CMK (cell line): Measurements from ENCODE around the gene CD109.

Experiments
- DNase-seq: peaks from one replicate; pipeline ENCODE4 v3.0.0-alpha.2; 2010; ENCODE audit warnings: low read depth

CD109 gene

DNA sequence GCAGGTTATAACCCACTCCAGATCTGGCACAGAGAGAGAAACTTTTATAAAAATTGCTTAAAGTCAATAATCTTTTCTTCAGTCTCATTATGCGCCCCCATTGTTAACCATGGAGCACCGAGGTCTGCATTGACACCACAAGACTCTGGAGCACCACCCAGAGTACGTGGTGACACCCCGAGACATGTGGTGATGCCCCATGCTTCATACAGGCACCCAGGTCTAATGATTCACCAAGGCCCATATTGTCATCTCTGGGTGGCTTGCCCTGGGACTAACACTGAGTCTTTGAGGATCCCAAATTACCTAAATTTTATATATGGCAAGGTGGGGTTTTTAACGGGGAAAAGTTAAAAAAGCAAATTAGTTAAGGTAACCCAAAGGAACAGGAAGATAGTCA lies 31.1 kb downstream of the CD109 start:
- no peak for DNase-seq

DNA sequence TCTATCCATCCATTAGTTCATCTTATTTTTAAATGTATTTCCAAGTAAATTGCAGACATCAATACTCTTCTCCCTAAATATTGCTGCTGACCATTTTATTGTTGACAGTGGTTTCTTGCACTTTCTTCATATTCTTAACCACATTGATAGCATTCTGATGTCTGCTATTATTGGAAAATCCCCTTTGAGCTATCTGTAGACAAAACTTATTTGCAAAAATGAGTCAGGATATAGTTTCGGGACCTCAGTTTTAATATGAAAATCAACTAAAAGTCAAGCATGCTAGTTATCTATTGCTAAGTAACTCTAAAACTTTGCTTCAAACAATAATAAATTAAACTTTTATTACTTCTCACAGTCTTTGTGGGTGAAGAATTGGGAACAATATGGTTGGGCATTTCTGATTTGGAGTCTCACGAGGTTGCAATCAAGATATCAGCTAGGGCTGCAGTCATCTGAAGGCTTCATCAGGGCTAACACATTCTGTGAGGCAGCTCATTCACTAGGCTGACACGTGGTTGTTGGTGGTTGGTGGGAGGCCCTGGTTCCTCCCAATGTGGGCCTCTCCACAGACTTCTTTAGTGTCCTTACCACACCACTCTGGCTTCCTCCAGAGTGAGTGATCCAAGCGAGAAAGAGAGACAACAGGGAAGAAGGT lies 32.7 kb downstream of the CD109 start:
- peak; percentile 56 for DNase-seq

DNA sequence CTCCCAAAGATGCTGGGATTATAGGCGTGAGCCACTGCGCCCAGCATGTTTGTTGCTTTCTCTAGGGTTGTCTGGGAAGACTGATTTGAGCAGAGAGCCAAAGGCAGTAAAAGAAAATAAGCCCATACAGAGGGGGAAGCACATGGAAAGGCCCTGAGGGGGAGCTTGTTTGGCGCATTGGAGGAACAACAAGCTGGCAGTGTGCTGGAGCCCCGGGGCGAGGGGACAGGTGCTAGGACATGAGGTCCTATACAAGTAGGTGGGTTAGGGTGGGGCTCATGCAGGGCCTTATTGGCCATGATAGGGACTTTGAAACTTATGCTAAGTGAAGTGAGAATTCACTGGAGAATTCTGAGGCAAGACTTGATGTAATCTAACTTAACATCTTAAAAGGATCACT lies 35.3 kb downstream of the CD109 start:
- no peak for DNase-seq

DNA sequence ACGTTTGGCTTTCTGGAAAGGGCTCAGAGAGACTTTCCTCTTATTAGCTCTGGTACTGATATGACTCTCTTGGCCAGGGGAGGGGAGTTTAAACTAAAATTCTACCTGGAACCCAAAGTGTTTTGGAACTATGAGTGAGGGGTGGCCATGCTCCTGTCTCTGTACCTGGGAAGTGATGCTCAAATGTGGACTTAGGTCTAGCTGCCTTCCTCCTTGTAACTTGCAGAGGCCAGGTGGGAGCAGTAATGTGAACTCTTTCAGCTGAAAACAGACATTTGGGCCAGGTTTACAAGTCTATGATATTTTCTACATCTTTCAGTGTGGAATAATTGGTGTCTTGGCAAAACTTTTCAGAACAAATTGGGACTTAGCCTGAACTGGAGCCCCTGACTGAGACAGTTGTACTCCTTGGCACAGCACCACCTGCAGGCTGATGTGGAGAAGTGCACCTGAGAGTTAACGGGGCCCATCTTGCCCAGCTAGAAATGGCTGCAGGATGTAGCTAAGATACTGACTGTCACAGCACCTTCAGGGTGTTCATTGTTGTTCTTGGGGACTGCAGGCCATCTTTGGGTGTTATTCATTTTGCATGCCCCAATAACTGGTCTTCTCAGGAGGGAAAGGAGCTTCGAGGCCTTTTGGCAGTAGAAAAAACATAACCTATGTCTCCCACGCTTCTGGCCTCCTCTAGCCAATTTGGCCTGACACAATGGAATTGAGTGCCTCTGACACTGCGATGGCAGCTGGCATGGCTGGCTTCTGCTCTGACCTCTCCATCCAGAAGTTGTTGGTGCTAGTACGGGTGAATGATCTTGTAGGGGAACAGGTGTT lies 37.1 kb downstream of the CD109 start:
- peak; percentile 46 for DNase-seq

DNA sequence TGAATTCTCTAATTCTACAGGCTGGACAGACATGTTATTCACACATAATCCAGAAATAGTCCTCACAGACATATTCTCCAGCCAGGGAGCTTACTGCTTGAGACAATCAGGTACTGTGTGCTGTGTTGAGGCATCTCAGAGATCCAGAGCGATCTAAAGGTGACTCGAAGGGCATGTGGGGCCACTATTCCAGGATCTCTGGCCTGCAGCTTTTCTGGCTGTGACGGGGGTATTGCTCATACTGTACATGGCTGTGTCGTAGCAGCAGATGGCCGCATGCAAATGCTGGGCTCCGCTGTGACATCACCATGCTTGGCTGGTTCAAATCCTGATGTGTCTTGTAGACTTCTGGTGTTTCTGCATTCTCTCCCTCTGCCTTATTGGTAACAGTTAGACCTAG lies 37.8 kb downstream of the CD109 start:
- DNase-seq: no peak

DNA sequence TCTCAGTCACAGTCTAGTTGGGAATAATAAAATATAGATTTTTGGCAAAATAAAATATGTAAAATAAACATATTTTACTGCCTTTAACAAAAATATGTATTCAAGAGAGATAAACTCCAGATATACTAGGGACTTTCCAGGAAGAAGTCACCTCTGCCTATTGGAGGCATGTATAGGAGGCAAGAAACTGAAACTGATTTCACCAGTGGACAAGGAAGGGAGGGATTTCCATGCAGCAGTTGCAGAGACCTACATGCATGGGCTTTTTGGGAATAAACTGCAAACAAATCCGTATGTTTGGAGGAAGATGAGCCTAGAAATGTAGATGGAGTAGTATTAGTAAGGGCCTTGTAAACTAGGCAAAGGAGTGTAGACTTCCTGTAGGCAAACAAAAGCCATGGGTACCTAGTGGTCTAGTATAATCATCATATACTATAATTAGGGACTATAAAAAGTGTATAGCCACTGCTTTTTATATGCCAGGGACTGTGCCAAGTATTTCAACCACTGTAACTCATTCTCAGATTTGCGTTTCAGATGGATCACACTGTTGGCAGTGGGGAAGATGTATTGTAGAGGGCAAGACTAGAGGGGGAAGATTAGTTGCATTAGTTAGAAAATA lies 38.9 kb downstream of the CD109 start:
- no peak for DNase-seq

DNA sequence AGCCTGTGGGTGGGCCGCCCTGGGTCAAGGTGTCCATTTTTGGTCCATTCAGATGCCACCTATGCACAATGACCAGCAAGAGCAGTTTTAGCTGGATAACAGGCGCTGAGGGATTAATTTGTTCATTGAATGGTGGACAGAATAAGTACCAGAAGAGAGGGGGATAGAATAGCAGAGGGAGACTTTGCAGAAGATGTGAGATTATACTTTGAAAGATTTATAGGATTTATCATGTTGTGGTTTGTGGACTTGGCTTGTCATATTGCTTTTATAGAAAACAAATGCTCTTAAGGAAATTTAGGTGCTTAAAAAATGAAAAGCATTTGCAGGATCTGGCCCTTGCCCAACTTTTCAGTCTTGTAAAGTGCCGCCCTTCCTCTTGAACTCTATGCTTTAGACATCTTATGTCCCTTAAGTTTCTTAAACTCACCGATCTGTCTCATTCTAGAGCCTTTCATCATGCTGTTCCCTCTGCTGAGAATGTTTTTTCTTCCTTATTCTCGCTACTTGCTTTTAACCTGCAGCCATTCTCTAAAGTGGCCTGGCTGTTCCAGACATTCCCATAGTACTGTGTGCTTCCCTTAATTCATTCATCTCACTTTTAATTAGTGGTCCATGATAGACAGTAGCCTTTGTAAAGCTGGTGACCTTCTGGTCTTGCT lies 42.5 kb downstream of the CD109 start:
- DNase-seq: no peak

DNA sequence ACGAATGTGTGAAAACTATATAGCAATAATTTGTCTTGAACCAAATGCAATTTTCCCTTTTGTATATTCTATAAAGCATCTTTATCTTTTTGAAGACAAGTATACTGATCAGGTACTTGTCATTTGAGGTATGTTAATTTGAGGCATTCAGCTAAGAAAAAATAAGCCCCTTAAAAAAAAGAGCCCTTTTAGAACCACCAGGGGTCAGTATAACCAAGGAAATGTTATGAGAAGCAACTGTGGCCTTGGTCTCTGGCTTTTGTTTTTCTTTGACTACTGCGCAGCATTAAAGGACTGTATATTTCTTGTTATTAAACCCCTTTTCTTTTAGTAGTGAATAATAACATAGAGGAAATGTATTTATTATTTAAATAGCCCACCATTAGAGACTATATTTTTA lies 43.1 kb downstream of the CD109 start:
- DNase-seq: no peak

DNA sequence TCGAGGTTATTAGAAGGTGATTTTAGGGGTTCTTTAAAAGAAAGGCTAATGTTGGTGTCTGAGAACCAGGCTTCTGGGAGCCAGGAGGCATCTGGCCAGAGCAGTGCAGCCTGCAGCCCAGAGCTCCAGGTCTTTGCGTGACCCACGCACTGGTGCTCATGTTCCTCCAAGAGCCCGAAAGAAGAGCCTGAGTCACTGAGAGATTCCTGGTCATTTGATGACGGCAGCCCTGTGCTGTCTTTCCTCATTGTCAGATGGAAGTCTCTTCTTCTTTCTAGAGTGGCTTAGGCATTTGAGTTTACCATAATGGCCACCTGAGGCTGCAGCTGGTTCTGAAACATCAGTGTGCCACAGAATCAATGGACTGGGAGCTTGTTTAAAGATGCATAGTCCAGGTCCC lies 46.4 kb downstream of the CD109 start:
- no peak for DNase-seq

DNA sequence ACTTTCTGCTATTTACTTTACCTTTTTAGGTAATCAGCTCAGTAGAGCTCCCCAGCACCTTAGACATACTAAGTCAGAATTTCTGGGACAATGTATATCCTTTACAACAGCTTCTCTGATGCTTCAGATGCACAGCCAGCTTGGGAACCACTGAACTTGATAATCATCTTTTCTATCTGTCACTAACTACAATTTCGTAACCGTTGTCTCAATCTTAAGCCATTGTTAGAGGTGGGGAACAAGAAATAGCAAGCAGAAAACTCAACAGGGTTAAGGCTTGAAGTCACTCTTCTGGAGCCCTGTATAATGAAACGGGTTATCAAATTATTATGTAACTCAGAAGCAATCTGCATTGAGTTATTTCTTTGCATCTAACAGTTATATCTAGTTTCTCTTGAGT lies 47.1 kb downstream of the CD109 start:
- DNase-seq: no peak

DNA sequence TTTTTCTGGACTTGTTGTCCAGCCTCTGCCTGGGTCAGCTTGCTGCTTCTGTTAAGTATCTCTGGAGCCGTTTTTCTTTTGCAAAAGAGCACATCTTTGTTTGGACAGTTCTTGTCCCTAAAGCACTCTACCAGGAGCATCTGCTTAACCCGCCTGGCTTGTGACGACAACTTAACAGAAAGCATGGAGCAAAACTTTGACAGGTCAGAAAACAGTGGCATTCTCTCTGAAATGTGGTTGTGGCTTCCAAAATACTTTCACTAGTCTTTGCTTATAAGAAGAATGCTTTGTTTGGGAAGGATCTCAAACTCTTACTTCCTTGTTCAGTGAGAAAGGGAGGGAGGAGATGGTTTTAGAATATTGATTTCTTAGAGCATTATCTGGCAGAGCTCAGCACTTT lies 47.6 kb downstream of the CD109 start:
- no peak for DNase-seq

DNA sequence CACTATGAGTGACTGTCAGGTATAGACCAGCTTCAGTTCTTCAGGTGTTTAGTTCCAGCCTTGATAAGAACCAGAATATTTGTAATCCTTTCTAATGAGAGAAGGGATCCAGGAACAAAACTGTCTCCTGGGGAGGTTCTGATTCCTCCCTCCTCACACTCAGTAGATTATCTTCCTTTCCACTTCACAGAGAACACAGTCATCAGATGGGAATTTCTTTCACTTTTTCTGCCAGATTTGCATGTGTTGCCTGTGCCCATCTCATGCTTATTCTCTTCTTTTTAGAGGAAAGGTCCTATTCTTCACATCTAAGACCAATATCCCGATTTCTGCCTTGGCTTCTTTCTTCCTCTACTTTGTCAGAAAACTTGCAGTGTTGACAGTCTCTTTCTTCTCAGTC lies 50.8 kb downstream of the CD109 start:
- no peak for DNase-seq

DNA sequence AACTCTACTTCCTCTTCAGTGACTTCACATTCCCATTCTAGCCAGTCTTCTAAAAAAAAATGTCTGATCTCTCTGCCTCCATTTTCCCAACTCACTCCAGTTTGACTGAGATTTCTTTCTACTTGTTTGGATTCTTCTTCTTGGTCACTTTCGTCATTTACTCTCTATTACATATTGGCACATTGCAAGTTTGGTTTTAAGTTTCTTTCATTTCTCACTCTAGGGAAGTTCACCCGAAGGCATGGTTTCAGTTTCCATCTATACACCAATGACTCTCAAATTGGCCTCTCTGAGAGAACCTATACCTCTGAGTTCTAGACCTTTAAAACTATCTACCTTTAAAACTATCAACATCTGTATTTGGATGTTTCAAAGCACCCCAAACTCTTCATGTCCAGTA lies 51.3 kb downstream of the CD109 start:
- no peak for DNase-seq

DNA sequence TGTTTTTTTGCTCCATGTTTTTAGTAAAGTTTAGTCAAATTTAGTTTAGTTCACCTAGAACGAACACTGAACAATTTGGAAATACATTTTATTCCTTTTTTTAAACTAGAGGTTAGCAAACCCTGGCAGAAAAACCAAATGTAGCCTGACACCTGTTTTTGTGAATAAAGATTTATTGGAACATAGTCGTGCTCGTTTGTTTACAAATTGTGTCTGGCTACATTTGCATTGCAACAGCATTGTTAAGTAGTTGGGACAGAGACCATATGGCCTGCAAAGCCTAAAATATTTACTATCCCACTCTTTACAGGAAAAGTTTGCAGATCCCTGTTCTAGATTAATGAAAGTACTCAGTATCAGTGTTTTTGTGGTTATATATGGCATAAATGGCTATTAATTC lies 56.9 kb downstream of the CD109 start:
- no peak for DNase-seq

DNA sequence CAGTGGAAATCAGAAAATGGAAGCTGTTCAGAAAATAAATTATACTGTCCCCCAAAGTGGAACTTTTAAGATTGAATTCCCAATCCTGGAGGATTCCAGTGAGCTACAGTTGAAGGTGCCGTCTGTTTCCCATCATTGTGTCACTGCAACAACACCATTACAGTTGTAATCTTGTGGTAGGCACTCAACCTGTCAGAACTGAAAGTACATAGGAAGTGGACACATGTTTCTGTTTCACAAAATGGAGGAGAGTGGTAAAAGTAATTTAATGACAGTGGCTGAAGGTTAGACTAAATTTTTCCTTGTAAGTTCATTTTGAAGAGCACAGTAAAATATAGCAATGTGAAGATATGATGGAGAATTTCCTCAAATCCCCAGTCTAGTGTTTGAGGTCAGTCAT lies 70.0 kb downstream of the CD109 start:
- DNase-seq: no peak

DNA sequence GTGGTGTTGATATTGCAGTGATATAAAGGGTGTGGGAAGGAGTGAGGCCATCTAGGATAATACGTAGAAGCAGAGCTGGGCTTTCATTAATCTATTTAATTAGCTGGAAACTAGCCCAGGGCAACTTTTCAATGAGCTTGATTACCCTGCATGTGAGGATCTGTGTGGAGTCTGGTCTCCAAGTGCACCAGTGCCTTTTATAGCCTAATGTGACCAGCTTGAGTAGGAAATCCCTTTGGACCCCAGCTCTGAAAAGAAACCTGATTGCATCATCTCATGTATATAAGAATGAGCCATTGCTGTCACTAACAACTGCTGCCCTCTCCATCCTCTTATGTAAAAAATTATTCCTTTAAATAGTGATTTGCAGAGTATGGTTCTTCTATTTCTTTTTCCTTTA lies 72.6 kb downstream of the CD109 start:
- DNase-seq: no peak

DNA sequence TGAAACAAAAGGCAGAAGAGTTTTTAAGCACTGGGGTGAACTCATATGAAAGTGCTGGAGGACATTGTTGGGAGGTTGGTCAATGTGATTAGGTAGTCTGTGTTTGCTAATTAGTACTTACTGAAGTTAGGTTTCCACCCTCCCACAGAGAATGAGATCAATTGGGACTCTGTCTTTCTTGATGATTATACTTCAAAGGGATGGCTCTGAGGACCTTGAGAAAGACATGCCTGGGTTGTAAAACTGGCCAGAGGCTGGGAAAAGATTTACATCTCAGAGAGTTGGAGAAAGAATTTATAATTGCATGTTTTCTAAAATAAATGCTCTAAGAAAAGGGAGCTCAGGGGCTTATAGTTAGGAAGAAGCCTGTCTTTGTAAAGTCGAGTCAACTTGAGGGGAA lies 74.0 kb downstream of the CD109 start:
- DNase-seq: no peak

DNA sequence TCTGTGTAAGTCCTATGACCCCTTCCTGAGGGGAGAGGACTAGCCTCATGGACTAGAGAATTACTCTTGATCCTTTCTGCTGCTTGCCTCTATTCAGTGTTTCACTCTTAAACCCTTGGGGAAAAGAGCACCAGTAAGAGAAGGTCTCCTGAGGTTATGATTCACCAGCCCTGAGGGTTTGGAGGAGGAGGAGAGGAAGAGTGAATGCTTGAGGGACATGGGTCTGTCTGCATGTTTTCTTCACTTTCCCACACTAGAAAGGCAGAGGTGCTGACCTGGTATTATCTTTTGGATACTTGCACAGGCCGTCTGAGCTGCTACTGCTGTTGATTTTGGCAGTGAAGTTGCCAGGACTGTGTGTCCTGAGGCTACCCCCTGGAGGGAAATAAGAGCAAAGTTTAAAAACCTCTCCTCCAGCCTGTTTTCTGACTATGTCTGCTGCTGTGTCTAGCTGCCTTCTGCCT lies 78.3 kb downstream of the CD109 start:
- no peak for DNase-seq

DNA sequence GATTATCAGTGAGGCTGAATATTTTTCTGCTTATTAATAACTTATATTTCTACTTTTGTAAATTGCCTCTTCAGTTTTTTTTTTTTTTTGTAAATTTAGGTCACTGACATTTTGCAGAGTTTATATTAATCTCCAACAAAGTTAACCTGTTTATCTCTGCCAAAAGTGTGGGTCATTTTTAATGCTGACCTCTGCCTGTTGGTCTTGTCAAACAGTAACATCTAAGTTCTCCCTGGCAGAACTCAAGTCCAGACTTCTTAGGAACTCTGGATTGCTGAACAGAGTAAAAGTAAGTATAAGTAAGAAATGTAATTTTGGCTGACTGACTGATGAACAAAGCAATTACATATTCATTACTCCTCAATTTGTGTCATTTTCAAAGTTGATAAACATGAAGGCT lies 83.9 kb downstream of the CD109 start:
- DNase-seq: no peak

DNA sequence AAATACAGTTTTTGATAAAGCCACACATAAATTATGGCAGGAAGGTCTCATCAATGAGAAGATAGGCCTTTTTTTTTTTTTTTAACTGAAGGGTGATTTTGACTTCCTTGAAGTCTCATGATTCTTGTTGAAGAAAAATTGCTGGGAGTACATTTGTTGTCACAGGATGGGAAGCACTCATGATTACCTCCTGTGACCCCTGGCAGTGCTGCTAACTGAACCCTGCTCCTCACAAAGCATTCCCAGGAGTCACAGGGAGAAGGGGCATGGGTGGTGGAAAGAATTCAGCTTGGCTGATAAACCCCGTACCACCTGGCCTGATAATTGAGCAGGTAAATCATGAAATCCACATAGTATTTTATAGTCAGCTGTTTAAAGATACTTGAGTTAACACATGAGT lies 86.9 kb downstream of the CD109 start:
- no peak for DNase-seq

DNA sequence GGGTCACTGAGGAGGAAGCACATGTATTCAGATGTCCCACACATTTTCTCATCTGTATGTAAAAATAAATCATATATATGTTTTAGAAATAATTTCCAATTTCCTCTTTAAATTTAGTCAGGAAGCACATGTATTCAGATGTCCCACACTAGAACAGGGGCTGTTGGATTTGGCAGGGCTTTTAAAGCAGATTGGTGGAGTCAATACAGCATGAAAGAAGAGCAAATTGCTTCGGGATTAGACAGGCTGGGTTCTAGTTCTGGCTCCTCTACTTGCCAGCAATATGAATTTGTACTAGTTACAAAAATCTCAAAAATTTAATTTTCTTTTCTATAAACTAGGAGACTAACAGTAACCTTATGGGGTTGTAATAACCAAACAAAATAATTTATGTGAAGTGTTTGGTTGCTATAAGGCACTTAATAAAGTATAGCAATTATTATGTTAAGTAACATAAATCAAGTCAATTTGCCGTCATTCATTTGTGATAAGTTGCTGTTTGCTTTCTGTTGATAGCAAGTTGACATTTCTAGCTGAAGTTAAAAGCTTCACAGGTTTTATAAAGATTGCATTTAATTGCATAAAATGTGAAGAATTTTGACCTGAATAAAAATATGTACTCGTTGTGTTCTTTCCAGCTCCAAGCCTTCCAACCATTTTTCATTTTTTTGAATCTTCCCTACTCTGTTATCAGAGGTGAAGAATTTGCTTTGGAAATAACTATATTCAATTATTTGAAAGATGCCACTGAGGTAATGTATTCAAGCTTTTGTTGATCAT lies 88.9 kb downstream of the CD109 start:
- no peak for DNase-seq

DNA sequence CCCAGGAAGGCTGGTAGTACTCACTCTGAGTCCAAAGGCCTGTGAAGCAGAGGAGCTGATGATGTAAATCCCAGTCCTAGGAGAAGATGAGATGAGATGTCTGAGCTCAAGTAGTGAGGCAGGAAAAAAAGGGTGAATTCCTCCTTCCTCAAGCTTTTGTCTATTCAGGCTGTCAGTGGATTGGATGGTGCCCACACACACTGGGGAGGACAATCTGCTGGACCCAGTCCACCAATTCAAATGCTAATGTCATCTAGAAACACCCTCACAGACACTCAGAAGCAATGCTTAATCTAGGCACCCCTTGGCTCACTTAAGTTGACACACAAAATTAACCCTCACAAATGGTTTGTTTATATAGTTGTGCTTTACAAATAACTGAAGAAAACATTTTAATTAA lies 94.6 kb downstream of the CD109 start:
- no peak for DNase-seq
